GM11168 (cell line): ENCODE data around the gene TP53TG3F.
"Not testable (repeated sequence)": the region's sequence is repeated elsewhere in the genome, so short reads cannot be mapped to it uniquely, and the experiment has no call there.

Experiments used
- in situ Hi-C: fragments of 300-500 bp; cut with MboI; formaldehyde crosslinking; loops from one replicate; pipeline ENCODE4 v1.12.0; 2022; ENCODE audit warnings: low sequenced_read_pairs; ENCODE audit not compliant: unreplicated experiment

The TP53TG3F gene

GRCh38 chr16:33459312-33459711 is at the start of gene TP53TG3F:
TSS of gene TP53TG3F (plus strand) at chr16:33459612. CDS start at chr16:33459680, 68 bp downstream.
- in situ Hi-C loops, result not testable (repeated sequence)

- in situ Hi-C loops, result loop anchor here (5.0 kb wide), 1 partner anchor 154 kb away; no protein-coding TSS in a partner anchor
These were observed 32.2 kb downstream of the TP53TG3F start for GRCh38 chr16:33491611-33492010.

- in situ Hi-C loops, result not testable (repeated sequence)
These were observed 47.8 kb downstream of the TP53TG3F start for GRCh38 chr16:33507231-33507630.

- in situ Hi-C loops, result not testable (repeated sequence)
These were observed 49.7 kb downstream of the TP53TG3F start for GRCh38 chr16:33509070-33509469.

GRCh38 chr16:33509906-33510305 is 50.5 kb downstream of the TP53TG3F start:
- in situ Hi-C loops, result not testable (repeated sequence)
